NT2/D1 (cell line): ENCODE results near the gene PPP1R14B.

Experiments
- SUZ12 ChIP-seq: IDR thresholded peaks from 2 replicates; pipeline ENCODE4 v1.6.1; 2011; ENCODE audit not compliant: insufficient read length, insufficient read depth; ENCODE audit errors: extremely low read depth
- YY1 ChIP-seq: IDR thresholded peaks from 2 replicates; pipeline ENCODE4 v1.6.1; 2011; ENCODE audit not compliant: insufficient read length, insufficient read depth
- ZNF274 ChIP-seq: IDR thresholded peaks from 2 replicates; pipeline ENCODE4 v1.6.1; 2011; ENCODE audit warnings: mild to moderate bottlenecking, low read depth, low read length

DNA sequence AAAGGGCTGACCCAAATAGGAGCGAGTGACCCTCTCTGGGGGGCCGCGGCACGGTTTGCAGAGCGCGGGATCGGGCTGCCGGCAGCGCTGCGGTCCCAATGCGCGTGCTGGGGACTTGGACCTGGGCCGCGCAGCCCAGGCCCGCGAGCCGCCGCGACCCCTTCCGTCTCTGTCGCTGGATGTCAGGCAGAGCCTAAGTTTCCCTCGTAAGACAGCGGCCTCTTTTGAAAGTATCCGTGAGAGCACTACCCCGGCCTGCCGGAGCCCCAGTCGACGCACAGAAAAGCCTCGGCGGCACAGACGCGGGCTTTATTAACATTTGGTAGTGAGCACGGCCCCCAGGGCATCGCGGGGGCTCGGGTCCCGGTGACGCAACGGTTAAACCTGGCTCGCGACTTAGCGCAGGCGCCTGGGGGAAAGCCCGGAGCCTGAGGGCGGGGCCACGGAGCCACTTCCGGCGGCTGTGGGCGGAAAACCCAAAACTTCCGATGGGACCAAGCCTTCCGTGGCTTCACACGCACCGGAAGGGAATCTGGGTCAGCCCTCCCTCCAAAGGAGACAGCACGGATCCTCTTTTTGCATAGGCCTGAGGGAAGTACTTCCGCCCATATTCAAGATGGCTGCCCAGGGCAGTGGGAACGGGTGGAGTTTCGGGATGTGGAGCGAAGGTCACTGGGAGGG lies 22.9 kb upstream of the PPP1R14B start:
- no peak for TF ChIP-seq ZNF274
- peak; percentile 99 for TF ChIP-seq YY1
- TF ChIP-seq SUZ12: no peak
